ENCODE results near the gene LMNA.

LMNA gene

DNA sequence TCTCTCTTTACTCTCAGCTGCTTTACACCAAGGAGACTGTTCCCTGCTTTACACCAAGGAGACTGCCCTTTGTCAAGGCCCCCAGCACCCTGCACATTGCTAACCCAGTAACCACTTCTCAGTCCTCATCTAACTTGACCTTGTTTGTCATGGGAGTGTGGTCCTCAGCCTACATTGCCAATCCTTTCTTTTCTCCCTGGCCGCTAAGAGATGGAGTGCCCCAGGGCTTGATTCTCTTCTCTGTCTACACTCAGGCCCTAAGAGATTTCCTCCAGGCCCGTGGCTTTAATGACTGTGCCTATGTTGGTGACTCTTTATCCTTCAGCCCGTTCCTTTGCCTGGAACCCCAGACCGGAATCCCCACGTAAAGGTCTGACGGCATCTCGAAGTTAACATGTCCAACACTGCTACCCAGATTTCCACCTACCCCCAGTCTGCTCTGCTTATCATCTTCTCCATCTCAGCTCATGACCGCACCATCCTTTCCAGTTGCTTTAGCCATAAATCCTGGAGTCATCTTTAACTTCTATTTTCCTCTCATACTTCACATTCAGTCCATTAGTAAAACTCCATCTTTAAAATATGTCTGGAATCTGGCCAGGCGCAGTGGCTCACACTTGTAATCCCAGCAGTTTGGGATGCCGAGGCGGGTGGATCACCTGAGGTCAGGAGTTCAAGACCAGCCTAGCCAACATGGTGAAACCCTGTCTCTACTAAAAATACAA lies 29.4 kb downstream of the LMNA start:
- DNase-seq = no peak

DNA sequence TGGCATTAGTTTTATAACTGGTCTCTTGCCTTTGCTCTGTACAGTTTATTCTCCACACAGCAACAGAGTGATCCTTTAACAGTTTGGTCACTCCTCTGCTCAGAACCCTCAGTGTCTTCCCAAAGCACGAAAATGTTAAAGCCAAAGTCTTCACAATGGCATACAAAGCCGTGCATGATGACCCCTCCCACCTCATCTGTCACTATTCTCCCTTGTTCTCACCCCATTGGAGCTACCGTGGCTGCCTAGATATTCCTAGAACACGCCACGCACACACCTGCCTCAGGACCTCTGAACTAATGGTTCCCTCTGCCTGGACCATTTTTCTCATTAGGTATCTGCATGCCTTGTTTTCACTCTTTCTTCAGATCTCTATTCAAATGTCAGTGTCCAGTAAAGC lies 30.2 kb downstream of the LMNA start:
- DNase-seq = no peak

- DNase-seq = no peak
Measured at GRCh38 chr1:156145650-156146019, 31.1 kb downstream of the LMNA start.

DNA sequence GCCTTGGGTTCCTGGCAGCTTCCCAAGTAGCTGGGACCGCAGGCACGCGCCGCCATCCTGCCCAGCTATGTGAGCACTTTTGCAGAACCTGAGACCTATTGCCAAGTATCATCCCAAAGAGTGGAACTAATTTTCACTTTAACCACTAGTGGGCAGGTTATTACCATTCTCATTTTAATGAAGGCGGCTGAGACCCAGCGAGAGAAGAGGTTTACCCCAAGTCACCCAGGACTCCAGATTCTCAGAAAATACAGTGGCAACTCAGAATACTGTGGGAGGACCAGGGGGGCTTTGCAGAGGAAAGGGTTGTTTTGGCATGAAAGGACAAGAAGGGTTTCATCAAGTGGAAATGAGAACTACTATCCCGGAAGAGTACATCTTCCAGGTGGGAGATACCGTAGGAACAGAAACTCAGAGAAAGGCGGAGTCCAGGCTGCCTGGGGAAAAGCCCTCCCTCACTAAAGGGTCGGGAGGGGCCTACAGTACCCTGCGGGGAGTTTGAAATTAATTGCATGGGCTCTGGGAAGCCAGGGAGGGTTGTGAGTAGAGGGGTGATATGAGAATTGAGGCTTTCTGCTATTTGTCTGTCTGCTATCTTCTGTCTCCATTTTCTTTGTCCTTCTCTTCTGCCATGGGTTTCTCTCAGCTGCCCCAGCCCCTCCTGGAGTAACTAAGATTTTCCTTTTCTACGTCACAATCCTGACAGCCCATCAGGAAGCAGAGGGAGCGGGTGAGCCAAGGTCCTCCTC lies 31.7 kb downstream of the LMNA start:
- DNase-seq = peak; percentile 40

DNA sequence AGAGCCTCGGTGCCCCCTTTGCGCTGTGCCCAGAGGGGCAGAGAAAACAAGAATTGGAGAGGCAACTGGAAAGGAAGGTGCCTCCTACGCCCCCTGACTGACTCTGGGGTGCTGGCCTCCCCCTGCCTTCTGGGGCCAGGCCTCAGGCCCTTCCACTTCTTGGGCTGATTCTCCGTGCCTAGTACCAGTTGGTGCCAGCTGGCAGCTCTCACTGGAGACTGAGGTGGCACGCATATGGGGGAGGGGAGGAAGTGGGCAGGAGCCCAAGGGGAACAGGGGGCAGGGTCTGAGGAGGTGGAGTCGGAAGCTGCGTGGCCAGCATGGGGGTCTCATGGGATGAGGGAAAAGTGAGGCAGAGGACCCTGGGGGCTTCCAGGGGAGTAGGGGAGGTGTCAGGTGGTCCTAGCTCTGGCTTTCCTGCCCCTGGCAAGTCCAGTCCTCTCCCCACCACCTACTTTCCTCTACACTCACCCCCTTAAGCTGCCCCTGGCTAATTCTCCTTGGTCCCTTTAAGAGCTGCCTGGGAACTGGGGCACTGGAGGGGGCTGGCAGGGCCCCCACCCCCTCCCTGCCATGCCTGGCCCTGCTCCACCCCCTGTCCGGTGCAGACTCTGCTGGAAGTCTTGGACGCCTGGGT lies 32.4 kb downstream of the LMNA start:
- no peak for DNase-seq

GRCh38 chr1:156148216-156148615 lies 33.7 kb downstream of the LMNA start:
- DNase-seq = no peak

GRCh38 chr1:156149374-156150332 lies 35.1 kb downstream of the LMNA start:
- no peak for DNase-seq

GRCh38 chr1:156150333-156151011 lies 36.0 kb downstream of the LMNA start:
- DNase-seq = no peak

DNA sequence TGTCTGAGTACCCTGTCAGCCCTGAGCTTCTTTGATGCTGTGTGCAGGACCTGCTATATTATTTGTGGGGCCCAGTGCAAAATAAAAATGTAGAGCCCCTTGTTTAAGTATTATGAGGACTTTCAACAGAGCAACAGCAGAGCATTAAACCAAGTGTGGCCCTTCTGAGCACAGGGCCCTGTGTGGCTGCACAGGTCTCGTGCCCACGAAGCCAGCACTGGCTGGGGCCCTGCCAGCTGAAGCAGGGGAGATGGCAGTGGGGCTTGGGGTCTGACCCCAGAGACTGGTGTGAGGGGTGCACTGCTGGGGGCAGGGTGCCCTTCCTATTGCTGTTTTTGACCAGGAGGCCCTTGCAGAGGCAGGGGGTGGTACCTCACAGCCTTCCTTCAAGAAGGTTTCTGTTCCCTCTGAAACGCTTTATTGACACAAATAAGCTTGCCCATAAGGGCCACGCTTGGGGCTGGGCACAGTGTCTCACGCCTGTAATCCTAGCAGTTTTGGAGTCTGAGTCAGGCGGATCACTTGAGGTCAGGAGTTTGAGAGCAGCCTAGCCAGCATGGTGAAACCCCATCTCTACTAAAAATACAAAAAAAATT lies 36.7 kb downstream of the LMNA start:
- no peak for DNase-seq

GRCh38 chr1:156152628-156153027 lies 38.1 kb downstream of the LMNA start:
- DNase-seq = no peak

DNA sequence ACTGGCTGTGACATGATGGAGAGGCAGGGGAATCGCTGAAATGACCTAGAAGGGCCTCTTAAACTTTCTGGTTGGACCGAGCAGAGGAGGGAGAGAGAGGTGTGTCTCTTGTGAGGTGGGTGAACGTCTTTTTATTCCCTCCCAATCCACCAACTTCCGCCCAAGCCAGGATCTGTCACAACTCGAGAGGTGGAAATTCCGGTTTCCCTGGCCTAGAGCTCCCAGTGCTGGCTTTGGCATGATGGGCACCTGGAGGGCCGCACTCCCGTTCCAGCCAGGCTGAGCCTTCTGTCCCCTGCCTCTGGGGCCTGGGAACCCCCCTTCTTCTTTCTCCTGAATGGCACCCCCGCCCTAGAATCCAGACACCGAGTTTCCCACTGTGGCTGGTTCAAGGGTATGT lies 38.9 kb downstream of the LMNA start, which contains the start of gene SEMA4A:
Gene SEMA4A (plus strand): TSS at position 224 of the 400 bp plus-strand sequence. CDS start 994 bp downstream, outside the sequence.
- no peak for DNase-seq

DNA sequence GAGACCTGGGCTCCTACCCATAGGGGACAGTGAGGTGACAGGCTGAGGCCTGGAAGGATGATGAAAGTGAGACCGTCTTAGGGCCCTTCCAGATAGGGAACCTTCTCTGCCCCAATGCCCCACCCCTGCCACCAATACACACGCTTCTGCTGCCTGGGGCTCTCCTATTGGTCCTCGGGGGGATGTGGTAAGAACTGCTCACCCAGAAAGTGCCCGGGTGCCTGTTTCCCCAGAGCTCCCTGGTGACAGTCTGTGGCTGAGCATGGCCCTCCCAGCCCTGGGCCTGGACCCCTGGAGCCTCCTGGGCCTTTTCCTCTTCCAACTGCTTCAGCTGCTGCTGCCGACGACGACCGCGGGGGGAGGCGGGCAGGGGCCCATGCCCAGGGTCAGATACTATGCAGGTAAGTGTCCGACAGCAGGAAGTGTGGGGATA lies 39.8 kb downstream of the LMNA start:
- DNase-seq = no peak

DNA sequence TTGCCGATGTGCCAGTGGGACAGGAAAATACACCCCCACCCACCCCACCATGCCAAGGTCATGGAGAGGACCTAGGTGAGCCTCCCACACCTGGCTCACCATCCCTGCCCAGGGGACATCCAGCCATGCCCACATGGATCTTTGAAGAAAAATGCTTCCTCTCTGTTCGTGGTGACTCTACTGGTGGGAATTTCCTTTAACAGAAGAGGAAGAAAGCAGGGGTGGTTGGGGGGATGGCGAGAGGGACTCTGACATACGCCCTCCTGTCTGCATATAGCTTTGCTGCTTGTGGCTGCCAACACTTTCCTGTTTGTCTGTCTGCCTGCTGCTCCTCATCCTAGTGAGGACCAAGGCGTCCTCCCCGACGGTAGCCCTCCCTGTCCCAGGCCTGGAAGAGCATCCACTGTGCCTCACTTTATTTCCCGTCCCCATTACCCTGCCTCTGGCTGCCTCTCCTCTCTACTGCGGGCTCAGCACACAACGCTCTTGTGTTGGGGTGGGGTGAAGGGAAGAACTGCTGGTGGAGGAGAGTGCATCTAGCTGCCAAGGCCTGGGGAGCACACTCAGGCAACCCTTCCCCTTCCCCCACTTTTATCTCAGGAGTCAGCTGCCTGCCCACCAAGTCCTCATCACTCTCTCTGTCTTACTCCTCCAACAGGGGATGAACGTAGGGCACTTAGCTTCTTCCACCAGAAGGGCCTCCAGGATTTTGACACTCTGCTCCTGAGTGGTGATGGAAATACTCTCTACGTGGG lies 41.4 kb downstream of the LMNA start:
- no peak for DNase-seq

GRCh38 chr1:156157506-156157905 lies 43.0 kb downstream of the LMNA start:
- no peak for DNase-seq

DNA sequence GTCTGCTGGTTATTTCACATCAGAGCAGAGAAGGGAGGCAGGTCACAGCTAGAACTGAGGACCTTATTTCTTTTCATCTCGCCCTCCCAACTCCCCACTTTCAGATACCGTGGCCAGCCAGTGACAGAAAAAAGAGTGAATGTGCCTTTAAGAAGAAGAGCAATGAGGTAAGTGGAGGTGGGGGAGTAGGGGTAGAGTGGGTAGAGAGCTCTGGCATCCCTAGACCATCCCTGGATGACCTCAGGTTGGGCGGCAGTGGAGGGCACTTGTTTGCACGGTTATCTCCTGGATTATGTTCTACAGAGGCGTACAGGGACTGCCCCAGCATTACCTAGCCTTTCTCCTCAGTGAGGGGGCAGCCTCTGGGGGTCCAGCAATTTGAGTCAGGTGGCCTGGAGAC lies 43.5 kb downstream of the LMNA start:
- no peak for DNase-seq

GRCh38 chr1:156160000-156160742 lies 45.7 kb downstream of the LMNA start:
- DNase-seq = no peak

GRCh38 chr1:156160743-156161171 lies 46.2 kb downstream of the LMNA start:
- peak; percentile 71 for DNase-seq

- DNase-seq = no peak
Measured at GRCh38 chr1:156162430-156163037, 48.0 kb downstream of the LMNA start.

DNA sequence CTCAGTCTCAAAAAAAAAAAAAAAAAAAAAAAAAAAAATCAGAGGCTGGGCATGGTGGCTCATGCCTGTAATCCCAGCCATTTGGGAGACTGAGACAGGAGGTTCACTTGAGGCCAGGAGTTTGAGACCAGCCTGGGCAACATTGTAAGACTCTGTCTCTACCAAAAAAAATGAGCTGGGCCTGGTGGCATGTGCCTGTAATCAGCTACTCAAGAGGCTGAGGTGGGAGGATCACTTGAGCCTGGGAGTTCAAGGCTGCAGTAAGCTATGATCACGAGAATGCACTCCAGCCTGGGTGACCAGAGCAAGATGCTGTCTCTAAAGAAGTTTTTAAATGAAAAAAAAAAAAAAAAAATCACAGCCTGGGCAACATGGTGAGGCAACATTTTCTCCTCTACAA lies 49.2 kb downstream of the LMNA start:
- no peak for DNase-seq
